Measurements from ENCODE around the gene AP1S2.

The AP1S2 gene

DNA sequence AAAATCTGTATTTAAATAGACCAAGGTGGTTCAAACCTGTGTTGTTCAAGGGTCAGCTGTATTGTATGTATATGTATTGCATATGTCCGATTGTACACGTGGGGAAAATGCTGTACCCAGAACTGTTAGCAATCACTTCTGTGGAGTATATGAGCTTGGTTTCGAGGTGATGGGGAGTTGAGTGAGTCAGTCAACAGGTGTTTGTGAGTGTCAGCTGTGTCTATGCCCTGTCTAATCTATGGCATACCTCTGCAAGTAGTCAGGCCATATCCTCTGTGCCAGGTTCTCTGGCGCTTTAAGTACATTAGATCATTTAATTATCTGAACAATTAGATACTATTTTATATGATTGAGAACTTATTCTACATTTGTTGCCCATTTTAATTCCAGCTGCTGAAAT is 56.9 kb downstream of the AP1S2 start:
- Histone ChIP-seq H3K27ac (ENCODE audit: low read length) (no peak overlapping the region), H3K36me3 (ENCODE audit: control insufficient read depth in 1 of 2, insufficient read depth in 2 of 2, low read length in 2 of 2) (peaks cover 0 to 3% of the 10 kb centered on the region in 2 donors), H3K9me3 (ENCODE audit: control insufficient read depth in 1 of 2, low read length in 2 of 2) (no peaks in the 10 kb centered on the region), H3K4me3 (ENCODE audit: low read depth in 1 of 2, low read length in 2 of 2) (no peak overlapping the region), H3K27me3 (ENCODE audit: low read depth, low read length) (no peaks in the 10 kb centered on the region), H3K4me1 (ENCODE audit: control insufficient read depth in 1 of 2, insufficient read depth in 2 of 2, low read length in 2 of 2) (no peaks in the 10 kb centered on the region)

GRCh38 chrX:15790769-15791290 is 63.8 kb downstream of the AP1S2 start:
- Histone ChIP-seq H3K27ac (ENCODE audit: low read length) (peak overlapping the region; percentile 73), H3K4me1 (ENCODE audit: control insufficient read depth in 1 of 2, insufficient read depth in 2 of 2, low read length in 2 of 2) (no peaks in the 10 kb centered on the region), H3K9me3 (ENCODE audit: control insufficient read depth in 1 of 2, low read length in 2 of 2) (no peaks in the 10 kb centered on the region), H3K36me3 (ENCODE audit: control insufficient read depth in 1 of 2, insufficient read depth in 2 of 2, low read length in 2 of 2) (peaks cover 0 to 3% of the 10 kb centered on the region in 2 donors), H3K27me3 (ENCODE audit: low read depth, low read length) (no peaks in the 10 kb centered on the region), H3K4me3 (ENCODE audit: low read depth in 1 of 2, low read length in 2 of 2) (peak overlapping the region; percentile 74 to 75)

- H3K27me3 ChIP-seq (ENCODE audit: low read depth, low read length) = no peaks in the 10 kb centered on the region
- H3K4me3 ChIP-seq (ENCODE audit: low read depth in 1 of 2, low read length in 2 of 2) = peak within 1 kb of the TSS; percentile 74 to 75
- H3K36me3 ChIP-seq (ENCODE audit: control insufficient read depth in 1 of 2, insufficient read depth in 2 of 2, low read length in 2 of 2) = peaks cover 0 to 3% of the 10 kb centered on the region in 2 donors
- no peaks in the 10 kb centered on the region for H3K4me1 ChIP-seq (ENCODE audit: control insufficient read depth in 1 of 2, insufficient read depth in 2 of 2, low read length in 2 of 2)
- no peaks in the 10 kb centered on the region for H3K9me3 ChIP-seq (ENCODE audit: control insufficient read depth in 1 of 2, low read length in 2 of 2)
- peak within 1 kb of the TSS; percentile 73 for H3K27ac ChIP-seq (ENCODE audit: low read length)
Observed at GRCh38 chrX:15789979-15790768, 64.4 kb downstream of the AP1S2 start, which contains the start of gene ZRSR2. Gene ZRSR2 (plus strand): TSS chrX:15790484. CDS start chrX:15790496, 12 bp downstream.

- no peaks in the 10 kb centered on the region for H3K27me3 ChIP-seq (ENCODE audit: low read depth, low read length)
- H3K36me3 ChIP-seq (ENCODE audit: control insufficient read depth in 1 of 2, insufficient read depth in 2 of 2, low read length in 2 of 2) = peaks cover 0 to 3% of the 10 kb centered on the region in 2 donors
- H3K27ac ChIP-seq (ENCODE audit: low read length) = no peak overlapping the region
- H3K4me1 ChIP-seq (ENCODE audit: control insufficient read depth in 1 of 2, insufficient read depth in 2 of 2, low read length in 2 of 2) = no peaks in the 10 kb centered on the region
- H3K9me3 ChIP-seq (ENCODE audit: control insufficient read depth in 1 of 2, low read length in 2 of 2) = no peaks in the 10 kb centered on the region
- no peak overlapping the region for H3K4me3 ChIP-seq (ENCODE audit: low read depth in 1 of 2, low read length in 2 of 2)
Observed at GRCh38 chrX:15786915-15787314, 67.7 kb downstream of the AP1S2 start.

- Histone ChIP-seq H3K4me1 (ENCODE audit: control insufficient read depth in 1 of 2, insufficient read depth in 2 of 2, low read length in 2 of 2) (no peaks in the 10 kb centered on the region), H3K9me3 (ENCODE audit: control insufficient read depth in 1 of 2, low read length in 2 of 2) (no peaks in the 10 kb centered on the region), H3K36me3 (ENCODE audit: control insufficient read depth in 1 of 2, insufficient read depth in 2 of 2, low read length in 2 of 2) (peaks cover 0 to 3% of the 10 kb centered on the region in 2 donors), H3K27me3 (ENCODE audit: low read depth, low read length) (no peaks in the 10 kb centered on the region), H3K4me3 (ENCODE audit: low read depth in 1 of 2, low read length in 2 of 2) (no peak overlapping the region), H3K27ac (ENCODE audit: low read length) (no peak overlapping the region)
Observed at GRCh38 chrX:15785176-15785750, 69.3 kb downstream of the AP1S2 start.

DNA sequence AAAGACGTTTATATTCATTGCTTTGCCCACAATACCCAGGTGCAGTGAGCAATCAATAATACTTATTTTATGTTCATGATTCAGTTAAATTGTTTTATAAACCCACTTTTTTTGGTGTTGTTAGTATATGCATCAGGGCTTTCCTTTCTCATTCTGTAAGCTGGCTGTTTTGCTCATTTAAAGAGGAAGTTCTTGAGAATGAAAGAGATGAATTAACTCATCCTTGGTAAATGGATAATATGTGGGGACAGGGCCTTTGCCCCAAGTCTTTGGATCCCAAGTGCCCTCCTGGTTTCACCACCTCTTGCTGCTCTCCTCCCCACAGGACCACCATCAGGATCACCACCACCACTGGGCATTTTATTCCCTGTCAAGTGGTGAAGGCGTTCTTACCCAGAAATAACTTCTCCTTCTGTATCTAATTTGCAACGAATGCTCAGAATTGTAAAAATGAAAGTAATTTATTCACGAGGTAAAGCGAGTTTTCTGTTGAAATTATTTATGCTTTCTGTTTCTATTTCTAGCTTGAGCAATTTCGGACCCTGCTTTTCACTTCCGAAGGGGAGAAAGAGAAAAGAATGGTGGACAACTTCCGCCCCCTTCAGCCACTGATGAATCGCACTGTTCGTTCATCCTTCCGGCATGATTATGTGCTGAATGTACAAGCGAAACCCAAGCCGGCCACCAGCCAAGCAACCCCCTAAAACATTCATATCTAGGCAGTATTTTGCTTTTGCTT is 72.5 kb downstream of the AP1S2 start:
- H3K4me3 ChIP-seq (ENCODE audit: low read depth in 1 of 2, low read length in 2 of 2) = no peak overlapping the region
- H3K27ac ChIP-seq (ENCODE audit: low read length) = no peak overlapping the region
- H3K9me3 ChIP-seq (ENCODE audit: control insufficient read depth in 1 of 2, low read length in 2 of 2) = no peaks in the 10 kb centered on the region
- H3K27me3 ChIP-seq (ENCODE audit: low read depth, low read length) = no peaks in the 10 kb centered on the region
- H3K36me3 ChIP-seq (ENCODE audit: control insufficient read depth in 1 of 2, insufficient read depth in 2 of 2, low read length in 2 of 2) = peaks cover 0 to 3% of the 10 kb centered on the region in 2 donors
- H3K4me1 ChIP-seq (ENCODE audit: control insufficient read depth in 1 of 2, insufficient read depth in 2 of 2, low read length in 2 of 2) = no peaks in the 10 kb centered on the region

Measured in muscle layer of duodenum (tissue), 2 donors.